Stimulated activated CD4-positive, alpha-beta T cell treated with anti-CD3 and anti-CD28 coated beads, Interleukin-15, amount 100 ng/mL, for 24 hours (primary cell): ENCODE results near the gene PODNL1.
"Not testable (repeated sequence)": the region's sequence is repeated elsewhere in the genome, so short reads cannot be mapped to it uniquely, and the experiment has no call there.

ENCODE experiments used
- DNase-seq: peaks from one replicate; pipeline ENCODE4 v3.0.0-alpha.2; 2020

Gene PODNL1

GRCh38 chr19:13923194-13923987 lies 14.8 kb downstream of the PODNL1 start:
- no peak for DNase-seq

- not testable (repeated sequence) for DNase-seq
Measured at GRCh38 chr19:13922118-13922517, 16.1 kb downstream of the PODNL1 start.

GRCh38 chr19:13920940-13921747 lies 17.1 kb downstream of the PODNL1 start:
- DNase-seq, result peak; percentile 44

- DNase-seq, result no peak
Measured at GRCh38 chr19:13920524-13920923, 17.7 kb downstream of the PODNL1 start.

- no peak for DNase-seq
Measured at GRCh38 chr19:13918726-13919411, 19.3 kb downstream of the PODNL1 start.

GRCh38 chr19:13917888-13918406 lies 20.3 kb downstream of the PODNL1 start:
- no peak for DNase-seq

GRCh38 chr19:13914777-13915176 lies 23.4 kb downstream of the PODNL1 start:
- DNase-seq, result no peak

GRCh38 chr19:13913352-13913751 lies 24.9 kb downstream of the PODNL1 start:
- DNase-seq, result no peak

GRCh38 chr19:13909430-13909829 lies 28.8 kb downstream of the PODNL1 start:
- no peak for DNase-seq

- DNase-seq, result no peak
Measured at GRCh38 chr19:13908674-13909073, 29.5 kb downstream of the PODNL1 start.

GRCh38 chr19:13906910-13907309 lies 31.3 kb downstream of the PODNL1 start:
- no peak for DNase-seq

- peak; percentile 41 for DNase-seq
Measured at GRCh38 chr19:13906521-13906904, 31.7 kb downstream of the PODNL1 start.

- peak; percentile 98 for DNase-seq
Measured at GRCh38 chr19:13905634-13906520, 32.3 kb downstream of the PODNL1 start, which contains the start of the genes BRME1 and CC2D1A. Gene BRME1 (minus strand): TSS chr19:13906117. CDS start chr19:13904892, 1,225 bp downstream. Gene CC2D1A (plus strand): TSS chr19:13906201. CDS start chr19:13906442, 241 bp downstream.

GRCh38 chr19:13902993-13903555 lies 35.1 kb downstream of the PODNL1 start:
- peak; percentile 44 for DNase-seq

- DNase-seq, result no peak
Measured at GRCh38 chr19:13899912-13900584, 38.2 kb downstream of the PODNL1 start.

GRCh38 chr19:13899393-13899792 lies 38.8 kb downstream of the PODNL1 start:
- DNase-seq, result no peak

GRCh38 chr19:13896227-13896626 lies 42.0 kb downstream of the PODNL1 start:
- no peak for DNase-seq

GRCh38 chr19:13894552-13894951 lies 43.7 kb downstream of the PODNL1 start:
- no peak for DNase-seq

- DNase-seq, result no peak
Measured at GRCh38 chr19:13892870-13893269, 45.3 kb downstream of the PODNL1 start.

GRCh38 chr19:13890136-13890535 lies 48.1 kb downstream of the PODNL1 start:
- DNase-seq, result no peak

GRCh38 chr19:13888281-13888680 lies 49.9 kb downstream of the PODNL1 start:
- DNase-seq, result no peak
